Fibroblast of mammary gland (primary cell): ENCODE measurements around the gene CRYBB2.
"Not testable (repeated sequence)": the region's sequence is repeated elsewhere in the genome, so short reads cannot be mapped to it uniquely, and the experiment has no call there.

Experiments
- DNase-seq: peaks from one replicate; pipeline ENCODE4 v3.0.0-alpha.2; 2010; ENCODE audit warnings: low read depth
- H3K4me3 ChIP-seq: 2 replicates; pipeline ENCODE4 v1.5.1; 2011; ENCODE audit warnings: low read depth, mild to moderate bottlenecking, low read length, moderate library complexity; ENCODE audit not compliant: control insufficient read depth
- TF ChIP-seq, protein P1 (sequence below): conservative IDR thresholded peaks from 2 replicates; pipeline ENCODE4 v1.5.1; 2011; ENCODE audit warnings: low read depth, low read length, inconsistent platforms; ENCODE audit not compliant: control insufficient read depth, insufficient read depth

Gene CRYBB2

DNA sequence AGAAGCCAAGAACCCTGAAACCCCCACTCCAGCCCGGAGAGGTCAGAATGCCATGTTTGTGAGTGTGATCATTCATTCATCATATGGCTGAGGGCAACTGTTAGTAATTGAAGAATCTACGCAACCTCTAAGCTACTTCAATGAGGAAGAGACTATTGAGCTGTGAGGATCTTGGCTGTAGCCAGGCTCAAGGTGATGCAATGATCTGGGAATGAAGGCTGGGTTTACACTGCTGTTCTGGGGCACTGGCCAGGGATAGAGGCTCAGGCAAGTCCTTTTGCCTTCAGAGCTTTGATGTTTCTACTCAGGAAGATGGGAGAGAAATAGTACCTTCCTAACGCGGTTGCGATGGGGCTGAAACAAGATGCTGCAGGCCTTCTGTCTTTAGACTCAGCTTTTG is 12.9 kb downstream of the CRYBB2 start:
- peak; percentile 28 for DNase-seq
- TF ChIP-seq, protein P1, sequence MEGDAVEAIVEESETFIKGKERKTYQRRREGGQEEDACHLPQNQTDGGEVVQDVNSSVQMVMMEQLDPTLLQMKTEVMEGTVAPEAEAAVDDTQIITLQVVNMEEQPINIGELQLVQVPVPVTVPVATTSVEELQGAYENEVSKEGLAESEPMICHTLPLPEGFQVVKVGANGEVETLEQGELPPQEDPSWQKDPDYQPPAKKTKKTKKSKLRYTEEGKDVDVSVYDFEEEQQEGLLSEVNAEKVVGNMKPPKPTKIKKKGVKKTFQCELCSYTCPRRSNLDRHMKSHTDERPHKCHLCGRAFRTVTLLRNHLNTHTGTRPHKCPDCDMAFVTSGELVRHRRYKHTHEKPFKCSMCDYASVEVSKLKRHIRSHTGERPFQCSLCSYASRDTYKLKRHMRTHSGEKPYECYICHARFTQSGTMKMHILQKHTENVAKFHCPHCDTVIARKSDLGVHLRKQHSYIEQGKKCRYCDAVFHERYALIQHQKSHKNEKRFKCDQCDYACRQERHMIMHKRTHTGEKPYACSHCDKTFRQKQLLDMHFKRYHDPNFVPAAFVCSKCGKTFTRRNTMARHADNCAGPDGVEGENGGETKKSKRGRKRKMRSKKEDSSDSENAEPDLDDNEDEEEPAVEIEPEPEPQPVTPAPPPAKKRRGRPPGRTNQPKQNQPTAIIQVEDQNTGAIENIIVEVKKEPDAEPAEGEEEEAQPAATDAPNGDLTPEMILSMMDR, result no peak
- H3K4me3 ChIP-seq, result no peak overlapping the region

DNA sequence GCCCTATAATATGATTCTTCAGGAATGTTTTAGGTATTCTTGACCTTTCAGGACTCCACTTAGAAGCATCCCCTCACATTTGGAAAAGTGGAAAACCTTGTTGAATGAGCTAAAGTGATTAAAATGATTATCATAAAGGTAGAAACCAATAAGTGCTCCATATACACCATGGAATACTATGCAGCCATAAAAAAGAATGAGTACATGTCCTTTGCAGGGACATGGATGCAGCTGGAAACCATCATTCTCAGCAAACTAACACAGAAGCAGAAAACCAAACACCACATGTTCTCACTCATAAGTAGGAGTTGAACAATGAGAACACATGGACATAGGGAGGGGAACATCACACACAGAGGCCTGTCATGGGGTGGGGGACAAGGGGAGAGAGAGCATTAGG is 14.3 kb downstream of the CRYBB2 start:
- H3K4me3 ChIP-seq, DNase-seq: not testable (repeated sequence)

DNA sequence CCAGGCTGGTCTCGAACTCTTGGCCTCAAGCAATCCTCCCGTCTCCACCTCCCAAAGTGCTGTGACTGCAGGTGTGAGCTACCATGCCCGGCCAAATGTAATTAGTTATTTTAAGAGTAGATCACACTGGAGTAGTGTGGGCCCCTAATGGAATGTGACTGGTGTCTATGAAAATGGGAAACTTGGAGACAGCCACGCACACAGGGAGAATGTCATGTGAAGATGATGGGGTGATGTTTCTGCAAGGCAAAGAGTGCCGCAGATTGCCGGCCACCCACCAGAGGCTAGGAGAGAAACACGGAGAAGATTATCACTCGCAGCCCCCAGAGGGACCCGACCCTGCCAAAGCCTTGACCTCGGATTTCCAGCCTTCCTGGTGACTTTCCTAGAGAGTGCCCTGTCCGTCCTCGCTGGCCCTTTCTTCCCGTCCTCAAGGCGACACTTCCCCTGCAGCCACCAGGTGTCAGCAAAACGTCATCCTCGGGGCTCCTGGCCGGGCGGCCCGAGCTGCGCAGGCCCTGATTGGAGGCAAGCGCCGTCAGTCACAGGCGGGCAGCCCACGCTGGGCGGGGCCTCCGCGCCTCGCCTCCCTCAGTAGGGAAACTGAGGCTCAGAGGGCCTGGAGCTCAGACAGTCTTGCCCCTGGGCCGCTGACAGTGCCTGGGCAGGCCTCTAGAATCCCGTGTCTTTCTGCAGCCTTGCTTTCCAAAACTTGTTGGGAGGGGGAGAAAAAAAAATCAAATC is 16.3 kb downstream of the CRYBB2 start:
- DNase-seq, result peak; percentile 64
- TF ChIP-seq, protein P1, result peak; percentile 39
- H3K4me3 ChIP-seq, result no peak overlapping the region

DNA sequence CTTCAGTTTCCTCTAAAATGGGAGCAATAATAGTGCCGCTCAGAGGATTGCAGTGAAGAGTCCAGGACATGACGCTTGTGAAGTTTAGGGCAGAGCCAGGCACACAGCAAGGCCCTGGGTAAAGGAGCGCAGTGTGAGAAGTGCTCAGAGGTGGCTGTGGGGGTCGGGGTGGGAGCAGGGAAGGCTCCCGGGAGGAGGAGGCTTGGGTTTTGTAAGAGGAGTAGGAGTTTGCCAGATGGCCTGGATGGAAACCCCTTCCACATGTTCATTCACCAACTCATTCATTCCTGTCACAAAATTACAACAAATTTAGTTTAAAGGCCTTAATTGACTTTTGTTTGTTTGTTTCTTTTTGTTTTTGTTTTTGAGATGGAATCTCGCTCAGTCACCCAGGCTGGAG is 17.0 kb downstream of the CRYBB2 start:
- TF ChIP-seq, protein P1, result no peak
- H3K4me3 ChIP-seq, result no peak overlapping the region
- no peak for DNase-seq

DNA sequence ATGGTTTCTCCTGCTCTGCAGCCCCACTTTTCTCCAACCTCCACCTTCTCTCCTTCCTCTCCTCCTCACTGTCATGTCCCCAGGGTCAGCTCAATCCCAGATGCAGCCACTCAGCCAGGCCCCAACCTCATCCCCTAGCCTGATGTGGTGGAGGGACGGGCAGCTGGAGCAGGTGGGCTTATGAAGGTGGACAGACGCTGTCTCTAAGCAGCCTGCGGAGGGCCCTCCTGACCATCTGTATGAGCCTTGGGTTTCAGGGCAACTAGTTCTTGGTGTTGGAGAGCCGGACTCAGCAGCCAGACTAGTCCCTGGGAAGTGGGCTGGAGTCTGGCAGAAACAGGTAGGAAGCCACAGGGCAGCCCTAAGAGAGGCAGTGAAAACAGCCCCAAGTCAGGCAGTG is 18.1 kb downstream of the CRYBB2 start:
- H3K4me3 ChIP-seq, result no peak overlapping the region
- no peak for DNase-seq
- TF ChIP-seq, protein P1, result no peak

DNA sequence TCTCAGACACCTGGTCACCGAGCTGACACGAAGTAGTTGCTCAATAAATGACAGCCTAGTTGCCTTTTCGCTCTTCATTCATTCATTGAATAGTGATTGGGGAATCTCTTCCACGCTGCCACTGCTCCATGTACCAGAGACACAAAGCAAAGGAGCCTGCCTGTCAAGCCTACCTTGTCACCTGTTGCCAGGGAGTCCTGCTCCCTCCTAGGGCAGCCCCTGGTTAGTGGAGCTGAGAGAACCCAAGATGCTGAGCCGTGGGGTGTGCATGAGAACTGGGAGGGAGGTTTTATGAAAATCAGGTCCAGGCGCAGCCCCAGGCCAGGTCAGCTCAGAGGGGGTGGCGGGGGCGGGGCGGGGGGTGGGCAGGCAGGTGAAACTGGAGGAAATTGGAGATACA is 18.6 kb downstream of the CRYBB2 start:
- H3K4me3 ChIP-seq, DNase-seq: not testable (repeated sequence)

DNA sequence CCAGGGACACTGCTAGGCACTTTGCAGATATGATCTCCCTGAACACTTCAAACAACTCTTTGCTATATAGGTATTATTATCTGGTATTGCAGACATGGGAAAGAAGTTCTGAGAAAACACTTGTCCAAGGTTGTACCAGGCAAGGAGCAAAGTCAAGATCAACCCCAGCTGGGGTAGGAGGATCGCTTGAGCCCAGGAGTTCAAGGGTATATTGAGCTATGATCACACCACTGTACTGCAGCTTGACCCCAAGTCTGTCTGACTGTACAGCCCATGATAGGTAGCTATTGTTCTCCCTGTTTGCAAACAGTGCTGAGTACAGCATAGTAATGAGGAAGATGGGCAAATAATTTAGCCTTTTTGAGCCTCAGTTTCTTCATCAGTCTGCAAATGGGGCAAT is 35.7 kb downstream of the CRYBB2 start:
- not testable (repeated sequence) for H3K4me3 ChIP-seq, DNase-seq

DNA sequence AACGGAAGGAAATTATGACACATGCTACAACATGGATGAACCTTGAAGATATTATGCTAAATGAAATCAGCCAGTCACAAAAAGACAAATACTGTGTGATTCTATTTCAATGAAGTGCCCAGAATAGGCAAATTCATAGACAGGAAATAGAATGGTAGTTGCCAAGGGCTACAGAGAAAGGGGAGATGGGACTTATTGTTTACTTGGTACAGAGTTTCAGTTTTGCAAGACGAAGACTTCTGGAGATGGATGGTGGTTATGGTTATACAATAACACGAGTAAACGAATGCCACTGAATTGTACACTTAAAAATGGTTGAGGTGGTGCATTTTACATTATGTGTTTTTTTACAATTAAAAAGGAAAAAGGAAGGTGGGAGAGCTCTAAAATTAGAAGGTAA is 48.1 kb downstream of the CRYBB2 start:
- not testable (repeated sequence) for DNase-seq, H3K4me3 ChIP-seq

DNA sequence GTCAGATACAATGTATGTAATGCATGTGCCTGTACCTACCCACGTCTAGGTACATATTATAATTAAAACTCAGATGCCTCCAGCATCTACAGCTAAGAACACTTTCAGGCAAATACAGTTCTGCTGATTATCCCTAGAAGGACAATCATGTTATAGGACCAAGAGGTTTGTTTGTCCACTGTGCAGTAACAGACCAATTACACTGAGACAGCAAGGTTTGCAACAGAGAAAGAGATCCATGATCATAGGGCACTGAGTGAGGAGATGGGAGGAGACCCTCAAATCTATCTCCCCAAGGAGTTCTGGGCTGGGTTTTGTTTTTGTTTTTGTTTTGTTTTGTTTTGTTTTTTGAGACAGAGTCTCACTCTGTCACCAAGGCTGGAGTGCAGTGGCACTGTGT is 49.5 kb downstream of the CRYBB2 start:
- not testable (repeated sequence) for DNase-seq, H3K4me3 ChIP-seq

DNA sequence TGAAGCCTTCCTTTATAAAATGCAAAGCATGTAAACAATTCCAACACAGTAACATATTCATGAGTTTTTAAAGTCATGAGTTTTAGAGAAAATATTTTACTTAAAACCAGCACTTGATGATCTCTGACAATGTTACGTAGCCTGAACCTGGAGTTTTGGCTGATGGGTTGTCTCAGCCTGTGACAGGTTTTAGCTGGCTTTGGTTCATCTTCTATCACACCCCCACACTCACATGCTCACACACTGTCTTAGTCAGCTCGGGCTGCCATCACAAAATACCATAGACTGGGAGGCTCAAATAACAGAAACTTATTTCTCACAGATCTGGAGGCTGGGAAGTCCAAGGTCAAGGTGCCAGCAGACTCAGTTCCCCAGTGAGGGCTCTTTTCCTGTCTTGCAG is 50.6 kb downstream of the CRYBB2 start:
- DNase-seq, result not testable (repeated sequence)

DNA sequence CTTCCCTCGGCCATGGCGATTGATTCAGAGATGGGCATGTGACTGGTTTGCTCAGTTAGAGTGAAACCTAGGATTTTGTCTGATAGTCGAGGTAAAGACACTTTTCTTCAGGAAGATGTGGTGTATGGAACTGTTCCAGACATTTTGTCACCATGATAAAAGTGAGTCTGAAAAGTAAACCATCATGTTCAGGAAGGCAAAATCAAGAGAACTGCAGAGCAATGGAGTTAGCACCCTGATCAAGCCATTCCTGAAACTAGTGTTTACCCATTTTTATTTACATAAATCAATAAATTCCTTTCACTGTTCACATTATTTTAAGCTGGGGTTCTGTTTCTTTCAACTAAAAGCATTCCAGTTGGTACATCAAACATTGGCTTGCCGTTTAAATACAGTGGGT is 53.8 kb downstream of the CRYBB2 start:
- H3K4me3 ChIP-seq, DNase-seq: not testable (repeated sequence)

More for the DNA sequence above, 50.6 kb downstream of the CRYBB2 start:
- not testable (repeated sequence) for H3K4me3 ChIP-seq

DNA sequence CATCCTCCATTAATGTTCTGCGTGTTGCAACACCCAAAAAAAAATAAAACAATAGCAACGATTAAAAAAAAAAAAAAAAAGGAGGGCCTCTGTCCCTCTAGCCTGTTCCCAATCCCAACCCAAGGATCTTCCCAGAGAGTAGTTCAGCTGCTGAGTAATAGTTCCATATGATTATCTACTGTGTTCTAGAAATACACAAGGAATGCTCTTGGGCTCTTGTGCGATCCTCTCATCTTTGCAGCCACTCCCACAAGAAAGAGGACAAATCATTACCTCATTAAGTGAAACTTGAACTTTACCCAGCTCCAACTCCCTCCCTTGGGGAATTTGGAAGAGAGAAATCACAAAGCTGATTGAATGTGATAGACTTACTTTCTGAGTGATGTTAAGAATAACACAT is 54.5 kb downstream of the CRYBB2 start:
- not testable (repeated sequence) for H3K4me3 ChIP-seq, DNase-seq

DNA sequence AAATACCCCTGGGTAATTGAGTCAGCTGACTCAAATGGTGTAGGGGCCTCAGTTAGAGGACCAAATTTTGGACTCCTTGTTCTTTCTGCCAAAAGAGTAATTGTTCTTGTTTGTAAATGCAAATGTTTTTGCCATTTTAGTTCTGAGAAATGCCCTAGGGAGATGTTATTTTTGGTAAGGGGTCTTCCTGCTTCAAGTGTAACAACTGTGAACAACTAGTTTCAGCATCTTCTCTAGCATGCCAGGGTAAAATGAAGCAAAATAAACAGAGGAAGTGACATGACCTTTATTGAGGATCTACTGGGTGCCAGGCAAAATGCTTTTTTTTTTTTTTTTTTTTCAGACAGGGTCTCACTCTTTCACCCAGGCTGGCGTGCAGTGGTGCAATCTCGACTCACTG is 60.7 kb downstream of the CRYBB2 start:
- not testable (repeated sequence) for DNase-seq, H3K4me3 ChIP-seq
